SK-N-MC (cell line): ENCODE results near the gene DET1.

ENCODE experiments used
- EZH2 ChIP-seq: fragments of 200-600 bp; sonication (generic); IDR thresholded peaks from one replicate; pipeline ENCODE4 v1.6.1; 2017; ENCODE audit warnings: antibody characterized with exemption
- FOXP2 ChIP-seq: optimal IDR thresholded peaks from 2 replicates; pipeline ENCODE3; 2011; ENCODE audit warnings: mild to moderate bottlenecking, moderate library complexity; ENCODE audit not compliant: insufficient read depth; ENCODE audit errors: extremely low read length, control extremely low read depth
- POLR2AphosphoS5 ChIP-seq: IDR thresholded peaks from 2 replicates; pipeline ENCODE4 v1.6.1; 2012; ENCODE audit warnings: mild to moderate bottlenecking, low read depth, low read length, borderline replicate concordance

- no peak; the same call in 1 of the 2 replicates for TF ChIP-seq POLR2AphosphoS5
- no peak for TF ChIP-seq EZH2
- TF ChIP-seq FOXP2 = no peak
Observed at GRCh38 chr15:88480981-88481380, 65.5 kb downstream of the DET1 start.
